Stimulated activated CD8-positive, alpha-beta memory T cell treated with anti-CD3 and anti-CD28 coated beads, Interleukin-2, amount 100 ng/mL, for 1 hour (primary cell): ENCODE results near the gene ACTRT2.

Experiments
- DNase-seq, 2 donors: peaks; one replicate each; pipeline ENCODE4 v3.0.0-alpha.2; 2020; ENCODE audit warnings: low read depth in 2 of 2

Gene ACTRT2

GRCh38 chr1:3021233-3021671 is at the start of gene ACTRT2:
ACTRT2 (plus strand) TSS chr1:3021467; CDS start chr1:3021687, 220 bp downstream.
- no peak for DNase-seq

GRCh38 chr1:2971609-2972008 is 49.7 kb upstream of the ACTRT2 start:
- no peak for DNase-seq

DNA sequence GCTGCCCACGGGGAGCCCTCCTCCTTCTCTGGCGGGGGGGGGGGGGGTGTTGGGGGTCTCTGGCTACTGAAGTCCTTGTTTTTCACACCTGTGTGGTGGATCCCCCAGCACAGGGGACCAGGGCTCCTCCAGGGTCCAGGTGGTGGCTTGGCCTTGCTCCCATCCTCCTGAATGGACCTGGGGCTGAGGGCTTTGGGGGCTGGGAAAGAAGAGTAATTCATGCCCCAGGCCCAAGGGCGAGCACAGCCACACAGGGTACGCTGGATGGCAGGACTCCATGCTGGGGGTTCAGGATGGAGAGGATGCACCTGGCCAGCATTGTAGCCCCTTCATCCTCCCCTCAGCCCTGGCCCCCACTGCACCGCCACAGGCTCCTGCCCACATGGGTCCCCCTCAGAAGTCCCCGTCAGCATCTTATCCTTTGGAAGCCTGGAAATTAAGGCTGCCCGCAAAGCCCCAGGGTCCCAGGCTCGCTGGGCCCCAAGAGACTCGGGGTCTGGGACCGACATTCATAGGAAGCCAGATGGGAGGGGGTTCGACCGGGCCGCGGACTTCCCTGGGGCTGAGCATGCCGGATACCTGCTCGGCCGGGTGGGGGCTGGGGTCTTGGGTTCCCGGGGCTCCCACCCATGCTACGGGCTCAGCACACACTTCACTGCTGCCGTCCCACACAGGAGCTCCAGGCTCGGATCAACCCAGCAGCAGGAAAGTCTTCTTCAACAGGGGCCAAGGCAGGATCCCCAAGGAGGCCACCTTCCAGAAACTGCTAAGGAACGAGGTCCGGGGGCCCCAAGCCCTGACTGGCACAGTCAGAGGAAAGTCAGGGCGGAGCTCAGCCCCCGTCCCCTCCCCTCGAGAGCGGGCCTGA is 49.0 kb upstream of the ACTRT2 start:
- no peak for DNase-seq

- no peak for DNase-seq
These were observed 48.2 kb upstream of the ACTRT2 start for GRCh38 chr1:2972879-2973575.

- DNase-seq: no peak
These were observed 47.4 kb upstream of the ACTRT2 start for GRCh38 chr1:2973601-2974593.

DNA sequence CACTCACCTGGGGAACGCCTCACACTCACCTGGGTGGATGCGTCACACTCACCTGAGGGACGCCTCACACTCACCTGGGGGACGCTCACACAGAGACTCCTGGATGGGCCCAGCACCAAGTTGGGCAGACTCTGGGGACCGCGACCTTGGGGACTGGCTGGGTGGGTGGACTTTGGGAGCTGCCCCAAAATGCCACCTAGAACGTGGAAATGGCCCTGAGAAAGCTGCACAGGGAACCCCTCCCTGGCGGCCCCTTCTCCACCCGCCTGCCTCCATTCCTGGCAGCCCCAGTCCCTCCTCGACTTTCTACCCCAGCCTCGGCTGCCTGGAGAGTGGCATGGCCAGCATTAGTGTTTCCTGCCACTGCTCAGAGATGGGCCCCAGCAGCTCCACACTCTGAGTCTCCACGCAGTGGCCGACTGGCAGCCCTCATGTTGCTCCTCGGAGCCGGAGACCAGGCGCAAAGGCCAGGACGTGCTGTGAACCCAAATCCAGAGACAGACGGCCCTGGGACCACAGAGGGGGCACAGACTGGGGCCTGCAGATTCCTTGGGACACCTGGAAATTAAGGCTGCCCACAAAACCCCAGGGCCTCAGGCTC is 46.5 kb upstream of the ACTRT2 start:
- no peak for DNase-seq

DNA sequence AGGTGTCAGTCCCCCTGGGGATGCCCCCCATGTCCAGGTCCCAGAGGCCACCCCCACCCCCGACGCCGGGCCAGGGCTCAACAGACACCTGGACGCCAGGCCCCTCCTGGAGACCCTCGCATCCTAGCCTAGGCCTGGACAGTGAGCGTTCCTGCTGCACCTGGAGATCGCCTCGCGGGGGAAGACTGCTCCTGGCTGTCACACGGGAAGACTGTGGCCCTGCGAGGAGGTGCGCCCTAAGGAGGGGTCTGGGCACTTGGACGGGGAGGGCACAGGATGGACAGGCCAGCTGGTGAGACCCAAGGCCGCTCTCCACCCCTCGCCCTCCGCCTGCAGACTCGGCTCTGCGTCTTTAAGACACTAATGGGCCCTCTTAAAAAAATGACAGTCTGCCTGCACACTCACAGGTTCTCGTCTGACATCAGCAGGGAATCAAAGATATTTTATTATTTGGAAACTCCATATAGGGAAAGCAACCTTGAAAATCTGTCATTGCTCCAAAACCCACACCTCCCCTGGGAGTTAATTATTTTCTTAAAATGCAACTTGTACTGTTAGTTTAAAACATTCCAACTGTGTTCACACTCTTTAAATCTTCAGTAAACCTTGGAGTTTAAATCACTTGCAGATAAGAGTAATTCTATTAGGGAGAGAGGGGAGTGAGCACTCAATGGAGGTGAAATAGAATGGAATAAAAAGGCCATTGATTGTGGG is 45.6 kb upstream of the ACTRT2 start:
- DNase-seq: no peak

GRCh38 chr1:2976180-2976562 is 45.1 kb upstream of the ACTRT2 start:
- DNase-seq: no peak

DNA sequence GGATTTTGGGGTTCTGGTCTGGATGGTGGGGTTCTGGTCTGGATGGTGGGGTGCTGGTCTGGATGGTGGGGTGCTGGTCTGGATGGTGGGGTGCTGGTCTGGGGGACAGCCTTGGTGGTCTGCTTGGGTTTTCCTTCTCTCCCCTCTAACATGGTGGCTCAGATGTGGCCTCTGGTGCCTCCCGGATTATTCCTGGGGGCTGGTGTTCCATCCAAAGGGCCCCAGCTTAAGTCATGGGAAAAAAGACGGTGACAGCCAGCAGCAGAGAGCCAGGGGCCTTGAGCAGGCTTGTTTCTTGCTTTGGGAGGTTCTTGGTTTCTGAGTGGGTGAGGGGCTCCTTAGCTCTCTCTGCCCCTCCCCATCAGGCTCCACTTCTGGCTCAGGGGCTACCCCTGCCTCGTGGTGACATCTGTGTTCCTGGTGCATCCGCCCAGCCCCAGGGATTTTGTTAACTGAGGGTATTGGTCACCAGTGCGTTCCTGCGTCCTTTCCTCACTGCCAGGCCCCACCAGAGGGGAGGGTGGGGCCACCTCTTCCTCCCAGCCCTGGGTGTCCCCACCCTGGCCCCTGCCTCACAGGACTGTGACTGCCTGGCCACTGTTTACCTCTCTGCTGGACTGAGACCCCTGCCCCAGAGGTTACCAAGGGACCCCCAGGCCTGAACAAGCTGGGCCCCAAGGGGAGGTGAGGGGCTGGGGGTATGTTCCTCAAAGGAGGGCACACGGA is 43.2 kb upstream of the ACTRT2 start:
- DNase-seq: no peak

- DNase-seq: no peak
These were observed 42.5 kb upstream of the ACTRT2 start for GRCh38 chr1:2978691-2979190.

- no peak for DNase-seq
These were observed 41.8 kb upstream of the ACTRT2 start for GRCh38 chr1:2979191-2980072.

- no peak for DNase-seq
These were observed 41.0 kb upstream of the ACTRT2 start for GRCh38 chr1:2980073-2980791.

DNA sequence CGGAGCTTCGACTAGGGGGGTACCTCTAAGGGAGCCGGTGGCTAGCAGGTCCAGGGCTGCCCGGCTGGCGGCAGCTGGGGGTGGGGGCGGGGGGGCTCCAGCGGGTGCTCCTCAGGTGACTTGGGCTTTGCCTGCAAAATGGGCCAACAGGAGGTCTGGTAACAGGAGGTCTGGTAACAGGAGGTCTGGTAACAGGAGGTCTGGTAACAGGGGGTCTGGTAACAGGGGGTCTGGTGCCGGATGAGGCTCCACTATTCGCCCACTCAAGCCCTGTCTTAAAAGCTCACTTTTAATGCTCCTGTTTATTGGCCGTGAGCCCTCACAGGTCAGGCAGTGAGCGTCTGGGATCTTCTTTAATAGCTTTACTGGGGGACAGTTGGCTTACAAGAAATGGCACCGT is 40.4 kb upstream of the ACTRT2 start:
- DNase-seq: no peak

- DNase-seq: no peak
These were observed 39.9 kb upstream of the ACTRT2 start for GRCh38 chr1:2981388-2981787.

- no peak for DNase-seq
These were observed 39.2 kb upstream of the ACTRT2 start for GRCh38 chr1:2981981-2982614.

DNA sequence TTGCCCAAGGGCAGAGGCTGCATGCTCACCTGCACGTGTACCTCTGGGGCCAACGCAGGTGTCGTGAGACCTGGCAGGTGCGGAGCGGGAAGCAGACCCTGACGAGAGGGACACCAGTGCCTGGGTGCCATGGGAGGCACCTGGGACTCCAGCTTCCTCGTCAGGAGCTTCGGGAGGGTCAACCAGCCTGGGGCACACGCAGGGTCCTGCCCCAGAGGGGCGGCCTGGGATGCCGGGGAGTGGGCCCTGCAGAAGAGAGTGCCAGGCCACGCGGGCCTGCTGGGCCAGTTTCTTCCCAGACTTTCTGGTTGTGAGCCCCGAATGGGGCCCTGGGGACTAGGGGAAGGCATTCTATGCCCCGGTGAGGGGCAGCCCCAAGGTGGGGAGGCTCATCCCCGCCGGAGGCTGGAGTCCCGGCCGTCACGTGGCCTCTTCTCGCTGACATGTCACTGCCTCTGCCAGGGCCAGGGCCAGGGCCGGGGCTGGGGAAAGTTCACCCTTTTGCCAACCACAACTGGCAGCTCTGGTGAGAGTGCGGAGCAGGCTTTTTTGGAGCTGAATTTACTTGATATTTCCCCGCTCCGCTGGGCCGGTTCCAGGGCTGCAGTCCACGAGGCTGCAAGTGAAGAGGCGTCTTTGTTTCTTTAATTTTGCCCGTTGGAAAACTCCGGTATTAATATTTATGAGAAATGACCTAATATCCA is 38.5 kb upstream of the ACTRT2 start:
- no peak for DNase-seq

- DNase-seq: no peak
These were observed 38.0 kb upstream of the ACTRT2 start for GRCh38 chr1:2983319-2983705.
